NCI-H748 (cell line): ENCODE measurements around the gene ARFGAP2.
"Not testable (repeated sequence)": the region's sequence is repeated elsewhere in the genome, so short reads cannot be mapped to it uniquely, and the experiment has no call there.

Experiments used
- DNase-seq: peaks from one replicate; lab custom pipeline; 2025; ENCODE audit not compliant: unreplicated experiment; lab: John Stamatoyannopoulos, UW

Gene ARFGAP2

DNA sequence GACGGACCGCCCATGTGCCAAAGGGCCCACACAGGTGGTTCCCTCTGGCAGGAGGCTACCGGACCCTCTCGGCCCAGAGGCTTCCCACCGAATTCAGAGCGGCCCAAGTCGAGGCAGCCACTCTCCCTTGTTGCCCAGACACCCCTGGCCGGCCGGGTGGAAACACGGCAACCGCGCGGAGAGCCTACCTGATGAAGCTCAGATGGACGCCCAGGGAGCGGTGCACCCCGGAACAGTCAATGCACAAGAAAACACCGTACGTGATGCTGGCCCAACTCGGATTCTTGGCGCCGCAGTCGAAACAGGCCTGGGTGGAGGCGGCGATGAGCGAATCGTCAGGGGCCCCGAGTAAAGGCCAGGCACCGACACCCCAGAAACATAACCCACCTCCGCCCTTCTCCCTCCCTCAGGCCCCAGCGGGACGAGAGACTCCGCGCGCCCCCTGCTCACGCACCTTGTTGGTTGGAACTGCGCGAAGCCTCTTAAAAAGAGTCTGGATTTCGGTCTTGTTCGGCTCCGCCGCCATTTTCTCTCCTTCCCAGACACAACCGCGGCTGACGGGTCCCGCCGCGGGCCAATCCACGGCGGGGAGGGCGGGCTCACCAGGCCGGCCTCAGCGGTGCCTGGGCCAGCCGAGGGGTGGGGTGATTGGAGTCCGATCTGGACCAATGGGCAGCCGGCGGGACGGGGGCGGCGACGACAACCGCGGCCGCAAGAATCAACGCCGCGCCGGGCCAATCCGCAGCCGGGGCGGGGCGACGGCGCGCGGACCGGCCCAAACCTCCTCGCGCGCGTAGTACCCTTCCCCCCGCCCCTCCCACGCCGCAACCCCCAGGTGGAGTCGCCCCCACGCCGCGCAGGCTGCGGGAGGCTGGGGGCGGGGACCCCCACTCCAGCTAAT, at the start of gene ARFGAP2:
ARFGAP2 (minus strand) TSS at position 552 of the 901 bp plus-strand sequence; CDS start at position 526, 26 bp downstream.
- peak; percentile 96 for DNase-seq

DNA sequence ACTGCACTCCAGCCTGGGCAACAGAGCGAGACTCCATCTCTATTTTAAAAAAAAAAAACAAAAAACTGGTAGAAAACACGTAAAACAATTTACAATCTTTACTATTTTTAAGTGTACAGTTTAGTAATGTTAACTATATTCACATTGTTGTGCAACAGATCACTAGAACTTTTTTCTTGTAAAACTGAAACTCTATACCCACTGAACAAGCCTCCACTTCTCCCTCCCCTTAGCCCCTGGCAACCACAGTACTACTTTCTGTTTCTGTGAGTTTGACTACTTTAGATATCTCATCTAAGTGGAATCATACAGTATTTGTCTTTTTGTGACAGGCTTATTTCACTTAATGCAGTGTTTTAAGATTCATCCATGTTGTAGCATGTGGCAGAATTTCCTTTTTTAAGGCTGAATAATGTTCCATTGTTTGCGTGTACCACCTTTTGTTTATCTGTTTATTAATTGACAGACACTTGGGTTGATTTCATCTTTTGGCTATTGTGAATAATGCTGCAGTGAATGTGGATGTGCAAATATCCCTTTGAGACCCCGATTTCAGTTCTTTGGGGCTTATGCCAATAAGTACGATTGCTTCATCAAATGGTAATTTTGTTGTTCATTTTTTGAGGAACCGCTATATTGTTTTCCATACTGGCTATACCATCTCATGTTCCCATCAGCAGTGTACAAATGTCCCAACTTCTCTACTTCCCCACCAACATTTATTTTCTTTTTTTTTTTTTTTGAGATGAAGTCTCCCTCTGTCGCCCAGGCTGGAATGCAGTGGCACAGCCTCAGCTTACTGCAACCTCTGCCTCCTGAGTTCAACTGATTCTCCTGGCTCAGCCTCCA, 49.1 kb upstream of the ARFGAP2 start:
- no peak for DNase-seq

DNA sequence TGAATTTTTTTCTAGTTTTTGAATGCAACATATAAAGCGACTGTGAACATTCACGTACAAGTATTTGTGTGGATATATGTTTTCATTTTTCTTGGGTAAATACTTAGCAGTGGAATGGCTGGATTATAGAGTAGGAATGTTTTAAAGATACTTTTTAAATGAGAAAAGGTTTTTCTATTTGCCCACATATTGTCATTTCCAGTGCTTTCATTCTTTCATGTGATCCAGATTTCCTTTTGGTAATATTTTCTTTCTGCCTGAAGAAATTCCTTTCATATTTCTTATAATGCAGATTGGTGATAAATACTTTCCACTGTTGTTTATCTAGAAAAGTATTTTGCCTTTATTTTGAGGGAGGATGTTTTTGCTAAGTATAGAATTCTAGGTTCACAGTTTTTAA, 46.0 kb upstream of the ARFGAP2 start:
- no peak for DNase-seq

DNA sequence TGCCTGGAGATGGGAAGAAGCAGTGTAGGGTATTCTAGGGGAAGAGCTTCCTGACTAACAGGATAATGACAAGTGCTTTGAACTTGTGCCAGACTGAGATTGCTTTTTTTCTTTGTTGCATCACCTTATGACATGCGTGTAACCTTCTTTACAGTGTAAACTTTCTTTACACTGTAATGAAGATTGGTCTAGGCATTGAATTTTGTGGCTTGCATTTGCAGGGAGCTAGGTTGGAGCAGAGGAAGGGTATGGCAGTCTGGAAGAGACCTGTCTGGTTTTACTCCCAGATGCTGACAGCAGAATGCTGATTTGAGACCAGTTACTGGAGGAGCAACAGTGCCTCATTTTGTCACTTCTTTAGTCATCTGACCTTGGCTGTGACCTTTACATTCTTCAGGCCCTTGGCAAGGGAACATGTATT, 43.7 kb upstream of the ARFGAP2 start:
- no peak for DNase-seq

DNA sequence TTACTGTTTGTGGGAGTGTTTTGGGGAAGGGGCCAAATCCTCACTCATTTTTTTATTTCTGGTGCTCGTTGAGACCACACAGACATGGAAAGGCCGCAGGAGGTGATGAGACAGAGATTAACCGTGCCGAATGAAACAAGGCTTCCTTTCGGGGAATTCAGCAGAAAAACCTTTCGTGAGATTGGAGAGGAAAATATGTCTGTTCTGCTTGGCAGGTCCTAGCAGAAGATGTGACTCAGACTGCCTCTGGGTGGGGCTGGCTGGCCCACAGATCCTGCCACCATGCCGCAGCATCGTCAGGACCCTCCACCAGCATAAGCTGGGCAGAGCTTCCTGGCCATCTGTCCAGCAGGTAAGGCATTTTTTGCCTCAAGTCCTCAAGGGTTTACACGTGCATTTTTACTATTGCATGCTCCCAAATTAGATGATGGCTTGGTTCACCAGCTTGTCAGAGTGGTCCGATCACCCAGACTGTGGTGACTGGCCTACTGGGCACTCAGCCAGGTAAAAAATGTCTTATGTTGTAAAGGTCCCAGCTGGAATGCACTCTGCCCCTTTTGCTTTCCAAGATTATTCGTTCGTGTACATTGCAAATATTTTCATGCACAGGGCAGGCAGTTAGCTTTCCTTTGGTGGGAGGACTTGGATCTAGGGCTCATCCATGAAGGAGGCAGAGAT, 39.6 kb upstream of the ARFGAP2 start:
- peak; percentile 51 for DNase-seq

DNA sequence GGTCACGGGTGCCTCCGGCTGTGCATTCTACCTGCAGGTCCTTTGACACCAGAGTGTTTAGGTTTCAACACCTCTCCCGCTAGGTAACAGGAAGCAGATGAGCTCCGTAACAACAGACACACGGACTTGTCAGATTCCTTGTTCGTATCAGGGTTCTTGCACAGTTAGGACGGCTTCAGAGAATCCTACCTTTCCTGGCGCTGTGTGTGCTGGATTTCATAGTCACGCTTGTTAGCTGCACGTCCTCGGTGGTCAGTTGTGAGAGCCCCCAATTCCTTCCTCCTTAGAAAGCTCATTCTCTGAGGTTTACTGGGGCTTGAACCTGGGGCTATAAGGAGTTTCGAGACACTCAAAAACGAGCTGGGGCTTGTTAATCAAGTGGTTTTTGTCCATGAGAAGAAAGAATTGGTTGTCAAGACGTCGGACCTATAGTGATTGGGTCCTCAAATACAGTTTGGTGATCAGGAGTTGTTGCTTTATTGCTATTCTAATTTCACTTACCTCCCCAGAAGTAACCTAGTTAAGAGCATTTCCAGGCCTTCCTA, 38.8 kb upstream of the ARFGAP2 start:
- peak; percentile 77 for DNase-seq

DNA sequence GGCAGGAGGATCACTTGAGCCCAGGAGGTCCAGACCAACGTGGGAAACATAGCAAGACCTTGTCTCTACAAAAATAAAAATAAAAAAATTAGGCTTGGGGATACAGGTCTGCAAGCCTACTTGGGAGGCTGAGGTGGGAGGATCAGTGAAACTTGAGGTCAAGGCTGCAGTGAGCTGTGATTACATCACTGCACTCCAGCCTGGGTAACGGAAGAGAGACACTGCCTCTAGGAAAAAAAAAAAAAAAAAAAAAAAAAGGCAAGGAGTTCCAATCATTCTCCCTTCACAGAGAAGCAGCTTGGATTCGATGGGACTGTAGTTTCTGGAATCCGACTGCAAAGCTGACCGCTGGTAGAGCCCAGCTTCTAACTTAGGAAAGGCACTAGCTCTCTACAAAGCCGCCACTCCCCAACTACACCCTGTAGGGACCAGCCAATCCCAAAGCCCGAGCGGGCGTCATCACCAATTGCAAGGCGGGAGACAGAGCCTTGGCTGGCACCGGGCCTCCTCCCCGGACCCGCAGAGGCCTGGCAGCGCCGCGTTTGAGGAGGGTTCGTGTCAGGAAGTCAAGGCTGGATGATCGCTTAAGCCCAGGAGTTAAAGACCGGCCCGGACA, 37.4 kb upstream of the ARFGAP2 start:
- DNase-seq, result peak; percentile 95

DNA sequence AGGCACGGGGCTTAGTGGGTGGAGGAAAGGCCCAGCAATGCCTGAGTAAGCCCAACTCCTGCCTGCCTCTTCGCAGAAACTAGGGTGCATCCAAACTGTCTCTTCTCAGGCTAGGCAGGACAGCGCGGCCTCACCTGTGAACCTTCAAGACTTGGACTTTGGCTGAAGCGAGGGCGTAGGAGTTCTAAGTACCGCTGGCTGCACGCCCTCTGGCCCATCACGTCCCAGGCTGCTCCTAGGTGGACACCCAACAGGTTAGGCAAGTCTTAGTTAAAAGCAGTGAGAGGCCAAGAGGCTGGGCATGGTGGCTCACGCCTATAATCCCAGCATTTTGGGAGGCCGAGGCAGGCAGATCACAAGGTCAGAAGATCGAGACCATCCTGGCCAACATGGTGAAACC, 36.3 kb upstream of the ARFGAP2 start:
- no peak for DNase-seq

DNA sequence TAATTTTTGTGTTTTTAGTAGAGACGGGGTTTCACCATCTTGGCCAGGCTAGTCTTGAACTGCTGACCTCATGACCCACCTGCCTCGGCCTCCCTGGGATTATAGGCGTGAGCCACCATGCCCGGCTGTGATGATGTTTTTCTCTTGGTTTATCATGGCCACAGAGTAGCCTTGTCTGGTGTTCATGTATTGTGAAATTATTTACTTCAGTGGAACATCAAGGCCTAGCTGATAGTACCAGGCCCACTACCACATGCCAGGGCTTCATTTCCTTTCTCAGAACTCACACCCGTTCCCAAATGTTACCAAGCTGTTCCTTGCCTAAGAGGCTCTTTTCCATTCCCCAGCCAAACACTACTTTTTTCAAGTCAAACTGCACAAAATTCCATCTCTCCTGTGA, 31.9 kb upstream of the ARFGAP2 start:
- no peak for DNase-seq

DNA sequence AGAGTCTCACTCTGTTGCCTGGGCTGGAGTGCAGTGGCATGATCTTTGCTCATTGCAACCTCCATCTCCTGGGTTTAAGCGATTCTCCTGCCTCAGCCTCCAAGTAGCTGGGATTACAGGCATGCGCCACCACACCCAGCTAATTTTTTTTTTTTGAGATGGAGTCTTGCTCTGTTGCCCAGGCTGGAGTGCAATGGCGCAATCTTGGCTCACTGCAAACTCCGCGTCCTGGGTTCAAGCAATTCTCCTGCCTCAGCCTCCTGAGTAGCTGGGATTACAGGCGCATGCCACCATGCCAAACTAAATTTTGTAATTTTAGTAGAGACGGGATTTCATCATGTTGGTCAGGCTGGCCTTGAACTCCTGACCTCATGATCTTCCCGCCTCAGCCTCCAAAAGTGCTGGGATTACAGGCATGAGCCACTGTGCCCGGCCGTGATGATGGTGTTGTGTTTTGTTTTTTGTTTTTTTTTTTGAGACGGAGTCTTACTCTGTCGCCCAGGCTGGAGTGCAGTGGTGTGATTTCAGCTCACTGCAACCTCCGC, 31.4 kb upstream of the ARFGAP2 start:
- not testable (repeated sequence) for DNase-seq

DNA sequence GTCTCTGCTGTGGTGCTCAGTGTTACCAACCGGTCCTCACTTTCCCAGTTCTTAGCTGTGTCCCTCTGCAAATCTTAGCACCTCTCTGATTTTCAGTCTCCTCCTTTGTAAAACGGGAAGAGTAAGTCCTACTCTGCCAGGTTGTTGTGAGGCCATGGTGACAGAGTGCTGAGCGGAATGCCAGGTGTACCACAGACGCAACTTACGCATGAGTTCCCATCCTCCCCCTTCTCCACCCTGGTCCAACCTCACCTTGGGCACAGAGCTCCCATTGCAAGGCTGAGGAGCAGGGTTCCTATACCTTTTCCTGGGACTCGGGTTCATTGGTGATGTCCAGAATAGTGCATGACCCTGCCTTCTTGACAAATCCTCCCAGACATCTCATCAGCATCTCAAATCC, 30.8 kb upstream of the ARFGAP2 start:
- DNase-seq, result no peak

DNA sequence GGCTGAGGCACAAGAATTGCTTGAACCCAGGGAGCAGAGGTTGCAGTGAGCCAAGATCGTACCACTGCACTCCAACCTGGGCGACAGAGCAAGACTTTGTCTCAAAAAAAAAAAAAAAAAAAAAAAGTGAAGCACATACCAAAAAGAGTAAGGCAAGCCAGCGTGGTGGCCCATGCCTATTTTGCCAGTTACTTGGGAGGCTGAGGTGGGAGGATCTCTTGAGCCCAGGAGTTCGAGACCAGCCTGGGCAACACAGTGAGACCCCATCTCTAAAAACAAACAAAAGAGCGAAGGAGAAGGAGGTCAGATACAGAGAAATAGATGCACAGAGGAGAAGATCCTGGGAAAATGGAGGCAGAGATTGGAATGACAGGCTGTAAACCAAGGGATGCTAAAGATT, 29.9 kb upstream of the ARFGAP2 start:
- DNase-seq, result not testable (repeated sequence)

DNA sequence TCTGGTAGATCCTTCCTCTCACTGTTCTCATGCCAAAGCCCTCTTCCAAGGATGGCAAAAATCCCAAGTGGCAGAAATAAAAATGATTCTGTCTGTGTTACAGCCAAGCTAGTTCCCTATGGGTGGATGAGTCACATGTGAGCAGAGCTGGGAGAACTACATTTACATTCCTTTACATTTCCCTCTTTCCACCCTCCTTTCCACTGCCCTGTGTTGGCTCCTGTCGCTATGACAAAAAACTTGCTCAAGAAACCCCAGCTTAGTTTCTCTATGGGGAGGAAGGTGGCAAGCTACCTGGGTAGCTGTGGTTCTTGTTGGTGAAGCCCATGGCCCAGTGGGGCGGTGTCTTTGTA, 27.9 kb upstream of the ARFGAP2 start:
- no peak for DNase-seq

DNA sequence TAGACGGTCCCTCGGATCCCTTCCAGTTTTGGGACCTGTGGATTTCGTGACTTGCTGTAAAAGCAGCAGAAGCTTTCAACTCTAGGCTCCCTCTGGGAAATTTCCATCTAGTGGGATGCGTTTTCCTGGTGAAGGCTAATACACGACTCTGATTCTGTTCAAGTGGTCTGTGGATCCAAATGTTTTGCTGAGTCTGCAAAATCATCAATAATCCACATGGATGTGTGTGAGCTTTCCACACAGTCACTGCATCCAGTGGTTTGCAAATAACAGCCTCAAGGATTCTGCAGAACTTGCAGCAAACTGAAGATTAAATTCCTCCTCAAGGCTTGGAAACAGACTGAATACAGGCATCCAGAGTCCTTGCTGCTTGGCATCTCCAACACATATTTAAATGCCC, 25.9 kb upstream of the ARFGAP2 start:
- DNase-seq, result no peak

DNA sequence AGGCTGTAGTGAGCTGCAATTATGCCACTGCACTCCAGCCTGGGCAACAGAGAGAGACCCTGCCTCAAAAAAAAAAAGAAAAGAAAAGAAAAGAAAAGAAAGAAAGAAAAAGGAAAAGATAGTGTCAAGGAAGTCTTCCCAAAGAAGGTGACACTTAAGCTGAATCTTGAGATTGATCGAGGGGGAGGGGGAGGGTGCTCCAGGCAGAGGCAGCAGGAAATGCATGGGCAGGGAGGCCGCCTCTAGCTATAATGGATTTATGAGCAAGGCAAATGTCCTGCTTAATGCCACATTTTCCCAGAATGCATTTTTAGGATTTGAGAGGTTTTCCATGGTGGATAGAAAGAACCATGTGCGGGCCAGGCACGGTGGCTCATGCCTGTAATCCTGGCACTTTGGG, 24.3 kb upstream of the ARFGAP2 start:
- no peak for DNase-seq

DNA sequence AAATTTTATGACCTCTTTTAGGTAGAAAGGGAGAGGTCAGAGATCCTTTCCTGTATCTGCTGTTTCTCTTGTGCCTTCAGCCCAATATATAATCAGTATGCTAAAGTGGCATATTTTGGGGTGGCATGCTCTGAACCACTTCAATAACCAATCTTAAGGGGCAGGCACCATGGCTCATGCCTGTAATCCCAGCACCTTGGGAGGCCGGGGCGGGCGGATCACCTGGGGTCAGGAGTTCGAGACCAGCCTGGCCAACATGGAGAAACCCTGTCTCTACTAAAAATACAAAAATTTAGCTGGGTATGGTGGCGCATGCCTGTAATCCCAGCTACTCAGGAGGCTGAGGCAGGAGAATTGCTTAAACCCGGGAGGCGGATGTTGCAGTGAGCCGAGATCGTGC, 21.5 kb upstream of the ARFGAP2 start:
- DNase-seq, result not testable (repeated sequence)

DNA sequence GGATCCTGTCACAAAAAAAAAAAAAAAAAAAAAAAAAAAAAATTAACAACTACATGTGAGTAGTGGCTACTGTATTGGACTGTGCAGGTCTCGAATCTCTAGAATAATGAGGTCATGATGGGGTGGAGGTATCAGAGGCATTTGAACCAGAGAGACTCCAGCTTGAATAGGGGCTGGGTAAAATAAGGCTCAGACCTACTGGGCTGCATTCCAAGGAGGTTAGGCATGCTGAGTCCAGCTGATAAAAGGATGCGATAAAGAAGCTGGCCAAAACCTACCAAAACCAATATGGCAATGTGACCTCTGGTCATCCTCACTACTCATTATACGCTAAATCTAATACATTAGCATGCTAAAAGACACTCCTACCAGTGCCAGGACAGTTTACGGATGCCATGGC, 15.4 kb upstream of the ARFGAP2 start:
- no peak for DNase-seq

DNA sequence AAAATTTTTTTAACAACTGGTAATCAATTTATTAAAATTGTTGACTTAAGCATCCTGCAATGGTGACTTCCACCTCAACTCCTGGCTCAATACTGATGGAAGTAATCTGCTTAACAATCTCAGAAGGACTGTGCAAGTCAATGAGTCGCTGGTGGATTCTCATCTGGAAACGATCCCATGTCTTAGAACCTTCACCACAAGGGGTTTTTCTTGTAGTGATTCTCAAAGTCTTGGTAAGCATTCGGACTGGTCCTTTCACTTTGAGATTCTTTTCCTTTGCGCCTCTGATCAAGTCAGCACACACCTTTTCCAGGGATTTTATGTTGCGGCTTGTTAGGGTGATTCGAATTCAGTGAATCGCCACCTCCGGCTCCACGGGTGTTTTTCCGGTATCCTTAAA, 14.5 kb upstream of the ARFGAP2 start:
- not testable (repeated sequence) for DNase-seq

DNA sequence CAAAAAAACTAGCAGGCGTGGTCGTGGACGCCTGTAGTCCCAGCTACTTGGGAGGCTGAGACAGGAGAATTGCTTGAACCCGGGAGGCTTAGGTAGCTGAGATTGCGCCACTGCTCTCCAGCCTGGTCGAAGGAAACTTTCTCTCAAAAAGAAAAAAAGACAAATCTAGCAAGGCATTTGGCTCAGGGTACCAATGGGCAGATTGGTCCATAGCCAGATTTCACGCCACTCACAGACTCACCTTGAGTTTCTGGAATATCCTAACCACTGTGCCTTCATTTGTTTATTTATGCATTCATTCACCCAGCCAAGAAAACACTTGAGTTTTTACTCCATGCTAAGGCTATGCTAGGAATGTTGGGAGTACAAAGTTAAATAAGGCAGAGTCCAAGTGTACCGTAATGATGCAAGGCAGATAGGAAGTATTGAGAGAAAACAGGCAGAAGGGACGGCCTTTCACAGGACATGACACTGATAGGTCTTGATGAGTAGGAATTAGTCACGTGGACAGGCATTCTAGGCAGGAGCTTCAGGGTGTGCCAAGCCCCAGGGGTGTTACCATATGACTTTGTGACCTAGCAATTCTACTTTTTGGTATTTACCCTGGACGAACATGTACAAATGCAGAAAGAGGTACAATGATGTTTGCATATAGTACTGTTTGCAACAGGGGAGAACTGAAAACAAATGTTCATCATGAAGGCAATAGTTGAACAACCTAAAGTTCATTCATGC, 12.6 kb upstream of the ARFGAP2 start:
- DNase-seq, result no peak

DNA sequence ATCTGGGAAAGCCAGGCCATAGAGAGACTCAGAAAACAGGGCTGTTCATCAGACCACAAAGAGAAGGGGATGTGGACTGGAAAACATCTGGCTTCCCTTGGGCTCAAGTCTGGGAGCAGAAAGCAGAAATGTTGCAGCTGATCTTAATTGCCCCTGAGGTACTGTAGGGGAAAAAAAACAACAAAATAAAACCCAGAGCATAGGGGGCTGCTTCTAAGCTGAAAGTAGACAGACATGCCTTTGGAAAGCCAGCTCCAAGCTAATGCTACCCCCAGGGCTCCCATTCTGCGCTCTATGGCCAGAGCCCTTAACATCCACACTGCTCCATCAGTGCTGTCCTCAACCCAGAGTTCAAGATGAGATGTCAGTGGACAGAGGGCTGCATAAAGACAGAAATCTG, 11.6 kb upstream of the ARFGAP2 start:
- DNase-seq, result no peak
